HG02981 (cell line): Measurements from ENCODE around the gene CST9L.
"Not testable (repeated sequence)": the region's sequence is repeated elsewhere in the genome, so short reads cannot be mapped to it uniquely, and the experiment has no call there.

Source experiments
- ATAC-seq: cut with Tn5 transposase; IDR thresholded peaks from one replicate; pipeline ENCODE4 v1.9.1; 2021; ENCODE audit warnings: mild to moderate bottlenecking, moderate library complexity; ENCODE audit not compliant: unreplicated experiment

CST9L gene

GRCh38 chr20:23586735-23587525 lies 18.6 kb upstream of the CST9L start:
- no peak for ATAC-seq

DNA sequence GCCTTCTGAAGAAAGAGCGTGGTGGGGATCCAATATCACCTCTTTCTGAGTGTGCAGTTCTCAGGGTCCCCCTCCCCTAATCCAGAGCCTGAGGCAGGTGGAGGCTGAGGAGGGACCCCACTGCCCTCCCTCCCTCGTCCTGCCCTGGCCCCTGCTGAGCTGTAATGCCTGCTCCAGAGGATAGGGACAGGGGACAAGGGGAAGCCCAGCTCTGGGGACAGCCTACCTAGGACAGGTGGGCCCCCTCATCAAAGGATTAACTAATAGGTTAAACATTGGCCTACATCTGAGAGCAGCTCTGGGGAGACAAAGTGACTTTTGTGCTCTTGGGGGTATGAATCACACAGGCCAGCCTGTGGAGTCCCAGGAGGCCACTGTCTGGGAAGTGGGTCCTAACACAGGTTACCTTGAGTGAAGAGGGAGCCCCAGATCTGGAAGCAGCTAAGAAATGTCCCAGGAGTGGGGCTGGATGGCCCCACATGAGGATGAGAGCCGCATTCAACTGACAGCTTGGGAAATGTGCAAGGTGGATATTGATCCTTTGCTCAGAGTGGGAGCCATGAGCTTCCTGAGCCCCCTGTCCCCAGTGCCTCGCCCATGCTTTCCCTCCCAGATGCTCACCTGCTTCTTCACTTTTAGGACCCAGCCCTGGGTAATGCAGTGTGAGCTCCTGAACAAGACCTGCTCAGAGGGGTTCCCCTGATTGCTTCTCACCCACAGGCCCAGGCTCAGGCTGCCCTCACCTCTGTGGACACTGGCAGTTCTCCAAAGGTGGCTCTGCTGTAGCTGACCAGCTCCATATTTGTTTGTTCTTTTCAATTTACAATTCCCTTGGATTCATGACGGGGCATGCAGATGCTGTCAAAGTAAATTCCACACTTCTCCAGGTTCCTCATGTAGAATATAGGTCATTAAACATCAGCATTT lies 17.8 kb upstream of the CST9L start:
- ATAC-seq: no peak

DNA sequence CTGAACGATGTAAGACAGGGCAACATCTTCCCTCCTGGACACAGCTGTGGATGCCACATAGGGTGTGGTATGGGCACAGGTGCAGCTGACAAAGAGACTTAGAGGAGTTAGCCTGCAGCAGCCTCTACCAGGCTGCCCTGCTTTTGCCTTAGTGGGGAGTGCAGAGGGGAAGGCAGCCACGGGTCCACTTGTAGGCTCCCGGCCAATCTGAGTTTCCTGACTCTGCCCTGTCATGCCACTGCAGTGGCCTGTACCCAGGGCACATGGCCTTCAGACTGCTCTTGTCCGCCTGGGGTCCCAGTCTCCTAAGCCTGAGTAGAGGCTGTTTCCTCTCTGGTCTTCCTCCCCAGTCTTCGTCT lies 17.1 kb upstream of the CST9L start:
- no peak for ATAC-seq

GRCh38 chr20:23584434-23585199 lies 16.3 kb upstream of the CST9L start:
- no peak for ATAC-seq

DNA sequence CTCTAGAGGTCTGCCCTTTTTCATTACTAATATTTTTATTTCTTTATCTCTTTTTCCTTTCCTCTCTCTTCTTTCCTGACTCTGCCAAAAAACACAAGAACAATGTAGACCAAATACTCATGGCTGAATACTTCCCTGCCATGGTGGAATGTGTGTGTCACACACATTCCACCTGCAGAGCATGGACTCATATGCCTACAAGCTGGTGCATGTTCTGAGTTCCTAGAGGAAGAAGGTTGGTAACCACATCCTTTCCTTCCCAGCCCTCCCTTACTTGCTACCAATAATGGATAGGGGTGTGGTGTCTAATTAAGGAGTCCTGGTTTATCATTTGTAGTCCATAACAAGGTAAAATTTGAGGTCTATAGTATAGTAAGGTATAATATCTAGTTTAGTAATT lies 15.2 kb upstream of the CST9L start:
- no peak for ATAC-seq

GRCh38 chr20:23582293-23582692 lies 14.0 kb upstream of the CST9L start:
- no peak for ATAC-seq

DNA sequence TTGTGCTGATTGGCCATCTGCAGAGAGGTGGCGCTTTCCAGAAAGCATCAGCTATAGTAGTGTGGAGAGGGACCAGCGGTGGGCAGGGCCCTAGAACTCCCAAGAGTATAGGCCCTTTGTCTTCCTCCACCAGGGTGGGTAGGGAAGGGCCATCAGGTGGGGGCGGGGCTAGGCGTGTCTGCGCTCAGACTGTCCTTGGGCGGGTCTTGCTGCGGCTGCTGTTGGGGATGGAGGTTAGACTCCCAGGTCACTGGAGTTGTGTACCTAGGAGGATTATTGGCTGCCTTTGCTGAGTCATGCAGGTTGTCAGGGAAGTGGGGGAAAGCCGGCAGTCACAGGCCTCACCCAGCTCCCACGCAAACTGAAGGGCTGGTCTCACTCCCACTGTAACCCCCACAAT lies 13.5 kb upstream of the CST9L start:
- ATAC-seq: not testable (repeated sequence)

GRCh38 chr20:23574977-23575376 lies 6.7 kb upstream of the CST9L start:
- no peak for ATAC-seq

DNA sequence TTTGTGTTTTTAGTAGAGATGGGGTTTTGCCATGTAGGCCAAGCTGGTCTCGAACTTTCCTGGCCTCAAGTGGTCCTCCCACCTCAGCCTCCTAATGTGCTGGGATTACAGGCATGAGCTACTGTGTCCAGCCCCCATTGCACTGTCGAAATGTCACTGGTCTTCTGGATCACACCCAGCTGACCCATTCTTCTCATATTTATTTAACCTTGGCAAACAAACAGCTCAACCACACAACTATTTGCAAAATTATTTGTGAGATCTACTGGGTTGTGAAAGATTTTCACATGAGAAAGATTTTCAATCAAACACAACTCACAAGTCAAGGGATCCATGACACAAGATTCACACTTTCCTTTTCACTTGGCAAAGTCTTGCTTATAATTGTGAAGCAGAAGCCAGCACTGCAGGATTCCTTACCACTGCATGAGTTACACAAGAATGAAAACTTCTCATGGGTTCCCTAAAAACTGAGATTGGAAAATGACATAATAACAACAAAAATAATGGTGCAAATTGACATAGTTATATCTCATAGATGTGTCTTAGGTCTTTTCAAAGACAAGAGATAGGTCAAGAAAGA lies 2.0 kb upstream of the CST9L start:
- ATAC-seq: no peak

GRCh38 chr20:23569570-23569969 lies 1.3 kb upstream of the CST9L start:
- no peak for ATAC-seq

- no peak for ATAC-seq
These were observed 667 bp upstream of the CST9L start for GRCh38 chr20:23568971-23569330.

- ATAC-seq: no peak
These were observed 1.9 kb downstream of the CST9L start for GRCh38 chr20:23566199-23566932.

DNA sequence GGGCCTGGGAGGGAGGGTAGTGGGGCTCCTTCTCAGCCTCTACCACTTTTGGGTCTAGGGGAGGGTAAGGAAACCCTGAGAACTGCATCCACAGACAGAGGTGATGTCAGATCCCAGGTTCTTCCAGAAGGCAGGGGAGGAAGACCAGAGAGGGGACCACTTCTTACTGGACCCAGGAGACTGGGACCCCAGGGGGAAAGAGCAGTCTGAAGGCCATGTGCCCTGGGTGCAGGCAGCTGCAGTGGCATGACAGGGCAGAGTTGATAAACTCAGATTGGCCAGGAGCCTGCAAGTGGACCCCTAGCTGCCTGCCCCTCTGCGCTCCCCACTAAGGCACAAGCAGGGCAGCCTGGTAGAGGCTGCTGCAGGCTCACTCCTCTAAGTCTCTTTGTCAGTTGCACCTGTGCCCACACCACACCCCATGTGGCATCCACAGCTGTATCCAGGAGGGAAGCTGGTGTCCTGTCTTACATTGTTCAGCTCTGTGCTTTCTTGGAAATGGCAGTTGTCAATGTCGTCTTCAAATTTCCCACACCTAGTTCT lies 2.7 kb downstream of the CST9L start:
- ATAC-seq: no peak

DNA sequence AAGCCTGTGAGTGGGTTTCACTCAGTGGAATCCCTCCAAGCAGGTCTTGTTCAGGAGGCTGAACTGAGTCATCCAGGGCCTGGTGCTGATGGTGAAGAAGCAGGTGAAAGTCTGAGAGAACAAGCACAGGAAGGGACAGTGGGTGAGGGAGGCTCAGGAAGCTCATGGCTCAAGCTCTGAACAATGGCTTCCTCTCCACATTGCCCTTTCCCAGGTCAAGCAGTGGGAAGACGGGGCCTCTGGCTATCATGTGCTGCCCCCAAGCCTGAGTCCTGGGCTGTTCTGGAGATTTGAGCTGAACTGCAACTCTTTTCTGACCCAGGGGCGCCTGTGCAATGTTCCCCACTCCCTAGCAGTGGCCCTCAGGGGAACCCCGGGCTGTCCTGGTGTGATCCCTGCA lies 3.4 kb downstream of the CST9L start:
- no peak for ATAC-seq

DNA sequence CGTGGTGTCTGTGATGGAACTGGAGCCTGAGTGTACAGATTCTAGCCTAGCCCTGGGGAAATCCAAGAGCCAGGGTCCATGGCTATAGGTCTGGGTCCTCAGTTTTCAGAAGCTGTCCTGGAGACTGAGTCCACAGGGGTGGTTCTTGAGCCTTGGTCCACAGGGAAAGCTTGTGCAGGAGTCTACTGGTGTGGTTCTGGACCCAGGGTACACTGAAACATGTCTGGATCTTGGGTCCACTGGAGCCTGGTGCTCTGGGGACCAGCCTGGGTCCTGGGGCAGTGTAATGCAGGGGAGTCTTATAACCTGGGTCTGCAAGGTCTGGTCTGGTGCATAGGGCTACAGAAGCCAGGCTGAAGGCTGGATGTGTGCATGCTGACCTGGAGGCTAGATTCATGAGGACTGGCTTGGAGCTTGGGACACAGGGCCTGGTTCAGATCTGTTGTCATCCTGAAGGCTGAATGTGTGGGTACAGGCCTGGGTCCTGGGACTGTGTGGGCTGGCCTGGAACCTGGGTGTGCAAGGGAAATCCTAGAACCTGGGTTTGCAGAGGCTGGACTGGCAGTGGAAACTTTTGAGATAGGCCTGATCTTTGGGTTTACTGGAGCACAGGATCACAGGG lies 5.5 kb downstream of the CST9L start:
- no peak for ATAC-seq

DNA sequence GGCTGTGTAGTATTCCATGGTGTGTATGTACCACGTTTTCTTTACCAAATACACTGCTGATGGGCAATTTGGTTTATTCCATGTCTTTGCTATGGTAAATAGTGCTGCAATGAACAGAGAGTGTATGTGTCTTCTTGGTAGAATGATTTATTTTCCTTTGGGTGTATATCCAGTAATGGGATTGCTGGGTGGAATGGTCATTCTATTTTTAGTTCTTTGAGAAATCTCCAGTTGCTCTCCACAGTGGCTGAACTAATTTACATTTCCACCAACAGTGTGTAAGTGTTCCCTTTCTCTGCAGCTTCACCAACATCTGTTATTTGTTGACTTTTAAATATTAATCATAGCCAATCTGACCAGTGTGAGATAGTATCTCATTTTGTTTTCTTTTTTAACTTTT lies 13.9 kb downstream of the CST9L start:
- ATAC-seq: no peak

GRCh38 chr20:23551786-23552185 lies 16.5 kb downstream of the CST9L start:
- no peak for ATAC-seq

DNA sequence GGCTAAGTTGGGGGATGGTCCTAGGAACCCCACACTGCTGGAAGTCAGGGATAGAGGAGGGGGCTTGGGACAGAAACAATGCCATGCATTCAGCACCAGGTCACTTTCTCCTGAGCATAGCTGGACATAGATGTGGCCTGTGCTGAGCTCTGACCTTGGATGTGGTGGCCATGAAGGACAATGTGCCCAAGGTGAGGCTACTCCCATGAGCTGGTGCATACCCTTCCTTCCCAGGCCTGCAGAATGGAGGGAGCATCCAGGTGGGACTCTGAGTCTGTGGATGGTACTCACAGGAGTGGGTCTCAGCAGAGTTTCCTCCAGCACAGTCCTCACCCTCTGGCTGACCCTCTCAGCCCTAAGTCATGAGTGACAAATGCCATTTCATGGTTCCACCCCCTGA lies 16.9 kb downstream of the CST9L start:
- no peak for ATAC-seq

- no peak for ATAC-seq
These were observed 18.1 kb downstream of the CST9L start for GRCh38 chr20:23550227-23550626.

- no peak for ATAC-seq
These were observed 19.9 kb downstream of the CST9L start for GRCh38 chr20:23548408-23548807.
